MM.1S (cell line): ENCODE data around the gene RDH12.

ENCODE experiments used
- EZH2 ChIP-seq: fragments of 300-600 bp; sonication (generic); optimal IDR thresholded peaks from 2 replicates; pipeline ENCODE3; 2017; ENCODE audit warnings: low read depth, mild to moderate bottlenecking, antibody characterized with exemption, low read length, mixed read lengths
- EZH2phosphoT487 ChIP-seq: fragments of 300-600 bp; sonication (generic); IDR thresholded peaks from 2 replicates; pipeline ENCODE4 v1.6.1; 2018; ENCODE audit warnings: antibody characterized with exemption, low read length
- TF ChIP-seq, protein P1 (sequence below): fragments of 300-600 bp; sonication (generic); IDR thresholded peaks from 2 replicates; pipeline ENCODE4 v1.5.1; 2016; ENCODE audit warnings: antibody characterized with exemption, low read length, mixed read lengths

DNA sequence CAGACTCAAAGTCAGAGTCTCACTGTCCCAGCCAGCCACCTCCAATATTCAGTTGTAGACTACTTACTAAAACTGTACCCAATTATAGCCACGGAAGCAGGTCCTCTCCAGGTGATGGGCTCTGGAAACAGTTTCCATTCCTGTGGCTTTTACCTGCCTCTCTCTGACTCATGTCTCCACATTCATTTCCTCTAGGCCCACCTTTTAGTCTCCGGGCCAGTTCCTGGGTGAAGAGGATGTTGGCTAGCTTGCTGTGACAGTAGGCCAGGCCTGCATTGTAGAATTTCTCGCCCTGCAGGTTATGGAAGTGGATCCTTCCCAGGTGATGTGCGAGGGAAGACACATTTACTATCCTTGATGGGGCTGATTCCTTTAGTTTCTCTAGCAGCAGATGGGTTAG is 11.7 kb upstream of the RDH12 start:
- TF ChIP-seq, protein P1, sequence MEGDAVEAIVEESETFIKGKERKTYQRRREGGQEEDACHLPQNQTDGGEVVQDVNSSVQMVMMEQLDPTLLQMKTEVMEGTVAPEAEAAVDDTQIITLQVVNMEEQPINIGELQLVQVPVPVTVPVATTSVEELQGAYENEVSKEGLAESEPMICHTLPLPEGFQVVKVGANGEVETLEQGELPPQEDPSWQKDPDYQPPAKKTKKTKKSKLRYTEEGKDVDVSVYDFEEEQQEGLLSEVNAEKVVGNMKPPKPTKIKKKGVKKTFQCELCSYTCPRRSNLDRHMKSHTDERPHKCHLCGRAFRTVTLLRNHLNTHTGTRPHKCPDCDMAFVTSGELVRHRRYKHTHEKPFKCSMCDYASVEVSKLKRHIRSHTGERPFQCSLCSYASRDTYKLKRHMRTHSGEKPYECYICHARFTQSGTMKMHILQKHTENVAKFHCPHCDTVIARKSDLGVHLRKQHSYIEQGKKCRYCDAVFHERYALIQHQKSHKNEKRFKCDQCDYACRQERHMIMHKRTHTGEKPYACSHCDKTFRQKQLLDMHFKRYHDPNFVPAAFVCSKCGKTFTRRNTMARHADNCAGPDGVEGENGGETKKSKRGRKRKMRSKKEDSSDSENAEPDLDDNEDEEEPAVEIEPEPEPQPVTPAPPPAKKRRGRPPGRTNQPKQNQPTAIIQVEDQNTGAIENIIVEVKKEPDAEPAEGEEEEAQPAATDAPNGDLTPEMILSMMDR = no peak
- TF ChIP-seq EZH2phosphoT487 (no peak), EZH2 (no peak)
